Prostate gland (tissue), 2 donors: ENCODE data around the gene DNAH14.

Experiments used
- CTCF ChIP-seq, 4 experiments: fragments of 200-600 bp in 2 of 4; fragments of 450-650 bp in 2 of 4; sonication (generic) in 2 of 4; IDR thresholded peaks; 1 replicate in 3 of 4; 2 replicates in 1 of 4; pipeline ENCODE4 v1.5.1; 2016 to 2019; ENCODE audit warnings: antibody characterized with exemption in 4 of 4, mild to moderate bottlenecking in 2 of 4, moderate library complexity in 2 of 4
- POLR2A ChIP-seq: fragments of 450-650 bp; IDR thresholded peaks from one replicate; pipeline ENCODE4 v1.6.1; 2016; ENCODE audit warnings: antibody characterized with exemption, mild to moderate bottlenecking

GRCh38 chr1:224921354-224921753, 8.1 kb upstream of the DNAH14 start:
- TF ChIP-seq CTCF (IDR thresholded peaks at IDR 0.05) = no peak
- TF ChIP-seq POLR2A = no peak
